H1 (cell line): ENCODE results near the gene SVIL.
"Not testable (repeated sequence)": the region's sequence is repeated elsewhere in the genome, so short reads cannot be mapped to it uniquely, and the experiment has no call there.

Source experiments
- BACH1 ChIP-seq: IDR thresholded peaks from 2 replicates; pipeline ENCODE4 v1.6.1; 2012; ENCODE audit warnings: low read length, improper control_type of control experiment
- CHD2 ChIP-seq: IDR thresholded peaks from 2 replicates; pipeline ENCODE4 v1.6.1; 2012; ENCODE audit warnings: low read length, improper control_type of control experiment
- CTCF ChIP-seq, 3 experiments: IDR thresholded peaks; 1 replicate in 2 of 3; 2 replicates in 1 of 3; pipeline versions ENCODE4 v1.5.1 to v1.6.1; 2011; ENCODE audit warnings: low read length in 3 of 3, mild to moderate bottlenecking in 3 of 3, inconsistent platforms in 2 of 3, low read depth in 1 of 3, moderate library complexity in 1 of 3; ENCODE audit not compliant: insufficient read depth in 1 of 3; ENCODE audit errors: control extremely low read depth in 1 of 3
- EZH2 ChIP-seq: fragments of 200-600 bp; sonication (generic); IDR thresholded peaks from 2 replicates; pipeline ENCODE4 v1.7.1; 2012; ENCODE audit warnings: low read depth, mild to moderate bottlenecking, moderate library complexity, low read length, inconsistent platforms; ENCODE audit not compliant: severe bottlenecking
- GABPA ChIP-seq: IDR thresholded peaks from 2 replicates; pipeline ENCODE4 v1.6.1; 2011; ENCODE audit warnings: mild to moderate bottlenecking, low read length, moderate library complexity, borderline replicate concordance; ENCODE audit not compliant: insufficient read depth
- POLR2A ChIP-seq, 2 experiments: IDR thresholded peaks; 1 replicate in 1 of 2; 2 replicates in 1 of 2; pipeline ENCODE4 v1.6.1; 2011; ENCODE audit warnings: low read depth in 2 of 2, low read length in 2 of 2, mild to moderate bottlenecking in 2 of 2; ENCODE audit errors: control extremely low read depth in 1 of 2
- POLR2AphosphoS5 ChIP-seq: IDR thresholded peaks from 2 replicates; pipeline ENCODE4 v1.6.1; 2011; ENCODE audit warnings: low read depth, low read length
- RAD21 ChIP-seq, 2 experiments: IDR thresholded peaks in 1 of 2; conservative IDR thresholded peaks in 1 of 2; 2 replicates each; pipeline ENCODE4 v1.6.1; 2011; ENCODE audit warnings: low read depth in 2 of 2, low read length in 2 of 2, improper control_type of control experiment in 1 of 2, inconsistent platforms in 1 of 2, mild to moderate bottlenecking in 1 of 2, moderate library complexity in 1 of 2
- SP1 ChIP-seq: IDR thresholded peaks from 2 replicates; pipeline ENCODE4 v1.6.1; 2011; ENCODE audit warnings: low read depth, low read length
- SP2 ChIP-seq: IDR thresholded peaks from 2 replicates; pipeline ENCODE4 v1.6.1; 2012; ENCODE audit warnings: mild to moderate bottlenecking, low read length, inconsistent platforms
- TBP ChIP-seq: IDR thresholded peaks from 2 replicates; pipeline ENCODE4 v1.6.1; 2011; ENCODE audit warnings: low read depth, low read length, improper control_type of control experiment
- TEAD4 ChIP-seq: IDR thresholded peaks from 2 replicates; pipeline ENCODE4 v1.6.1; 2012; ENCODE audit warnings: low read depth, low read length, inconsistent platforms, mixed read lengths

- not testable (repeated sequence) for TF ChIP-seq CTCF (IDR thresholded peaks at IDR 0.05; ENCODE audit: control extremely low read depth in 1 of 3, insufficient read depth in 1 of 3, low read depth in 1 of 3, low read length in 3 of 3); SP2; POLR2AphosphoS5; TEAD4; SP1; GABPA; CHD2; TBP; BACH1; POLR2A (IDR thresholded peaks at IDR 0.05; ENCODE audit: control extremely low read depth in 1 of 2, low read depth in 2 of 2, low read length in 2 of 2); EZH2; RAD21 (IDR thresholded peaks at IDR 0.05 in 1 of 2, conservative IDR thresholded peaks at IDR 0.05 in 1 of 2; ENCODE audit: low read depth in 2 of 2, low read length in 2 of 2)
Observed at GRCh38 chr10:29624357-29624756, 10.4 kb downstream of the SVIL start.
